PC-9 (cell line): ENCODE measurements around the gene ASPHD1. TPM values are rescaled to one million over a fixed set of nuclear protein-coding genes. Genes with fewer than 3 reads are reported as not detected.

Experiments used
- BruUV-seq: library from RNA; stranded (reverse); fragments of 400-500 nt; replicated peaks from 2 replicates; lab custom pipeline; 2021; lab: Mats Ljungman, UMichigan
- CTCF ChIA-PET: fragments of 300-600 bp; sonication (Branson Sonifier 250); formaldehyde crosslinking; loops from one replicate; lab custom pipeline; 2022; ENCODE audit warnings: antibody characterized with exemption; lab: Charles Lee
- POLR2A ChIA-PET: fragments of 300-600 bp; sonication (Branson Sonifier 250); formaldehyde crosslinking; loops from one replicate; lab custom pipeline; 2022; ENCODE audit warnings: antibody characterized with exemption; ENCODE audit not compliant: unreplicated experiment; lab: Charles Lee
- DNase-seq, 2 experiments: peaks; one replicate each; pipeline versions ENCODE4 v3.0.0 to v3.0.0-alpha.2; 2015 to 2022; ENCODE audit warnings: mixed read lengths in 1 of 2
- H2AFZ ChIP-seq: fragments of 200-600 bp; sonication (generic); 2 replicates; pipeline ENCODE4 v1.8.1; 2017; ENCODE audit warnings: antibody characterized with exemption
- H3F3A ChIP-seq: fragments of 200-600 bp; sonication (generic); 2 replicates; pipeline ENCODE4 v1.8.1; 2017; ENCODE audit warnings: antibody characterized with exemption, mild to moderate bottlenecking, low read depth; ENCODE audit not compliant: insufficient read depth
- H3K27ac ChIP-seq: fragments of 200-600 bp; sonication (generic); 2 replicates; pipeline ENCODE4 v1.6.1; 2016; ENCODE audit warnings: mixed run types
- H3K27me3 ChIP-seq: fragments of 200-600 bp; sonication (generic); 2 replicates; pipeline ENCODE4 v1.6.1; 2016; ENCODE audit warnings: low read depth, mixed run types; ENCODE audit not compliant: insufficient read depth
- H3K36me3 ChIP-seq: fragments of 200-600 bp; sonication (generic); 2 replicates; pipeline ENCODE4 v1.6.1; 2016; ENCODE audit warnings: low read depth, mixed run types
- H3K4me1 ChIP-seq: fragments of 200-600 bp; sonication (generic); replicated peaks from 2 replicates; pipeline ENCODE4 v1.6.1; 2016; ENCODE audit warnings: mixed run types; ENCODE audit not compliant: insufficient read depth
- H3K4me2 ChIP-seq: fragments of 200-600 bp; sonication (generic); 2 replicates; pipeline ENCODE4 v1.6.1; 2017; ENCODE audit warnings: mixed run types
- H3K4me3 ChIP-seq: fragments of 200-600 bp; sonication (generic); 2 replicates; pipeline ENCODE4 v1.6.1; 2016; ENCODE audit warnings: mixed run types
- H3K79me2 ChIP-seq: fragments of 200-600 bp; sonication (generic); 2 replicates; pipeline ENCODE4 v1.6.1; 2017; ENCODE audit warnings: low read depth, mixed run types
- H3K9me2 ChIP-seq: fragments of 200-600 bp; sonication (generic); 2 replicates; pipeline ENCODE4 v1.8.1; 2017; ENCODE audit warnings: mild to moderate bottlenecking; ENCODE audit not compliant: insufficient read depth
- H3K9me3 ChIP-seq: fragments of 200-600 bp; sonication (generic); 2 replicates; pipeline ENCODE4 v1.8.1; 2016; ENCODE audit warnings: low read depth; ENCODE audit not compliant: insufficient read depth
- H4K20me1 ChIP-seq: fragments of 200-600 bp; sonication (generic); 2 replicates; pipeline ENCODE4 v1.8.1; 2017; ENCODE audit not compliant: insufficient read depth
- EZH2 ChIP-seq: fragments of 200-600 bp; sonication (generic); IDR thresholded peaks from 2 replicates; pipeline ENCODE4 v1.8.0; 2017; ENCODE audit warnings: antibody characterized with exemption, low read depth
- intact Hi-C: fragments of 100-400 bp; cut with micrococcal nuclease; formaldehyde crosslinking; loops from one replicate; pipeline ENCODE4 v1.10.0; 2022; ENCODE audit not compliant: unreplicated experiment
- total RNA-seq: library from RNA; stranded (reverse); gene quantifications from 2 replicates; pipeline ENCODE4 v1.2.3, GENCODE V29; 2021
- TF ChIP-seq, protein P1 (sequence below): fragments of 200-600 bp; sonication (generic); conservative IDR thresholded peaks from 2 replicates; pipeline ENCODE4 v1.6.1; 2017; ENCODE audit warnings: mixed run types, antibody characterized with exemption, mild to moderate bottlenecking, moderate library complexity

The ASPHD1 gene
- total RNA-seq, 1 experiment from 2014 or later: 8.3 TPM

DNA sequence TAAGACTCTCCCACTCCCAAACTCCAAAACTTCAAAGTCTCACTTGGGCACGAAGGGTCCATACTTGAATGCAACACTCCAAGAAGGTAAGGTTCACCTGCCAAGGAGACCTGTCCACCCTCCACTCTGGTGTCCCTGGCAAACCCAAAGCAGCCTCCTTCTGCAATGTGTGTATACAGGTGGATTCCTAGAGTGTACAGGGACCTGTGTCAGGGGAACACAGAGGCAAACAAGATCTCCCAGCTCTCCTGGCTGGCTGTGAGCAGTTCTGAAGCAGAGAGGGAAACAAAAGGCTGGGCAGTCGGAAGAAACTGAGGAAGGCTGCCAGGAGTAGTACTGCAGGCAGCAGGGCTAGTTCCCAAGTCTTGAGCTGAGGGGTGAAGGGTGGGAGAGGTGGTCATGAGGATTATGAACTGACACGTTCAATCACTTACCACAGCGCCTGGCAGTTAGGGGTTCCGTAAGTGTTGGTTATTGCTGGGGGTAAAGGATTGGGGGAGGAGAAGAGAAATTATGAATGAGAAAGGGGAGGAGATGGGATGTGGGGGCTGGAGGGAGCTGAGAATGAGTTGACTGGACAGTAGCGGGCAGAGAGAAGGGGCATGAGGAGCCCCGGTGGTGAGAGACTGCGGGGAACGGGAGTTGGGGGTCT is 24.9 kb downstream of the ASPHD1 start:
- no peaks in the 10 kb centered on the region for H3K27me3 ChIP-seq
- H3K27ac ChIP-seq: no peak overlapping the region; the same call in 1 of the 2 replicates
- no peak for DNase-seq
- peaks cover 23% of the 10 kb centered on the region for H3K4me1 ChIP-seq
- ChIA-PET POLR2A (interaction anchor here (1.7 kb wide), 1 partner anchor 49 kb away, joined by 22 read pairs; the partner anchor contains the start of gene TAOK2), CTCF (interaction anchor here (0.5 to 1.0 kb wide), 3 partner anchors 19 to 75 kb away, joined by 3 to 14 read pairs (median 4); no protein-coding TSS in a partner anchor)
- H3K4me3 ChIP-seq: peak overlapping the region; percentile 84
- H2AFZ ChIP-seq: peak overlapping the region; percentile 97
- BruUV-seq: TSS peak; percentile 48
- 0 out of 2 replicates have a peak, but pooled peaks cover 8% of the 10 kb centered on the region for H3K36me3 ChIP-seq
- TF ChIP-seq, protein P1, sequence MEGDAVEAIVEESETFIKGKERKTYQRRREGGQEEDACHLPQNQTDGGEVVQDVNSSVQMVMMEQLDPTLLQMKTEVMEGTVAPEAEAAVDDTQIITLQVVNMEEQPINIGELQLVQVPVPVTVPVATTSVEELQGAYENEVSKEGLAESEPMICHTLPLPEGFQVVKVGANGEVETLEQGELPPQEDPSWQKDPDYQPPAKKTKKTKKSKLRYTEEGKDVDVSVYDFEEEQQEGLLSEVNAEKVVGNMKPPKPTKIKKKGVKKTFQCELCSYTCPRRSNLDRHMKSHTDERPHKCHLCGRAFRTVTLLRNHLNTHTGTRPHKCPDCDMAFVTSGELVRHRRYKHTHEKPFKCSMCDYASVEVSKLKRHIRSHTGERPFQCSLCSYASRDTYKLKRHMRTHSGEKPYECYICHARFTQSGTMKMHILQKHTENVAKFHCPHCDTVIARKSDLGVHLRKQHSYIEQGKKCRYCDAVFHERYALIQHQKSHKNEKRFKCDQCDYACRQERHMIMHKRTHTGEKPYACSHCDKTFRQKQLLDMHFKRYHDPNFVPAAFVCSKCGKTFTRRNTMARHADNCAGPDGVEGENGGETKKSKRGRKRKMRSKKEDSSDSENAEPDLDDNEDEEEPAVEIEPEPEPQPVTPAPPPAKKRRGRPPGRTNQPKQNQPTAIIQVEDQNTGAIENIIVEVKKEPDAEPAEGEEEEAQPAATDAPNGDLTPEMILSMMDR: no peak
- no peak for TF ChIP-seq EZH2
- H3K4me2 ChIP-seq: peak overlapping the region; percentile 99
- no peaks in the 10 kb centered on the region for H3K9me3 ChIP-seq
- peaks cover 41% of the 10 kb centered on the region for H3K79me2 ChIP-seq
- no peaks in the 10 kb centered on the region for H3K9me2 ChIP-seq
- H3F3A ChIP-seq: peaks cover 22% of the 10 kb centered on the region; the same call in 1 of the 2 replicates
- peaks cover under 1% of the 10 kb centered on the region; the same call in 1 of the 2 replicates for H4K20me1 ChIP-seq
- intact Hi-C loops: loop anchor here (5.0 kb wide), 1 partner anchor 72 kb away; the partner anchor contains the start of genes HIRIP3 and INO80E

GRCh38 chr16:29925781-29926710 is 25.8 kb downstream of the ASPHD1 start, which contains the start of gene KCTD13:
TSS of gene KCTD13 (minus strand) at chr16:29926226. CDS start at chr16:29926033, 193 bp downstream.
- POLR2A ChIA-PET: interaction anchor here (0.5 to 1.7 kb wide), 3 partner anchors 48 to 1401 kb away, joined by 10 to 22 read pairs (median 22); partner anchors contain the start of gene TAOK2
- peak; percentile 70 to 97 for DNase-seq
- Histone ChIP-seq H3K4me1 (peaks cover 23% of the 10 kb centered on the region), H3K9me2 (no peaks in the 10 kb centered on the region), H3K27ac (peak within 1 kb of the TSS; percentile 46), H2AFZ (peak within 1 kb of the TSS; percentile 97), H3K27me3 (no peaks in the 10 kb centered on the region), H3K4me3 (peak within 1 kb of the TSS; percentile 84), H3K79me2 (peaks cover 38% of the 10 kb centered on the region), H3F3A (peaks cover 22% of the 10 kb centered on the region; the same call in 1 of the 2 replicates), H3K36me3 (0 out of 2 replicates have a peak, but pooled peaks cover 5% of the 10 kb centered on the region), H3K9me3 (no peaks in the 10 kb centered on the region), H4K20me1 (no peaks in the 10 kb centered on the region; the same call in 1 of the 2 replicates), H3K4me2 (peak within 1 kb of the TSS; percentile 99)
- no peak for TF ChIP-seq EZH2
- TF ChIP-seq, protein P1: no peak
- CTCF ChIA-PET: interaction anchor here (0.5 to 1.0 kb wide), 7 partner anchors 18 to 920 kb away, joined by 3 to 14 read pairs (median 4); no protein-coding TSS in a partner anchor
- TSS peak; percentile 72 for BruUV-seq
- intact Hi-C loops: loop anchor here (1.0 to 5.0 kb wide), 4 partner anchors 18 to 71 kb away; partner anchors contain the start of genes HIRIP3, INO80E and TAOK2
